PC-9 (cell line): ENCODE measurements around the gene TSPAN11.

ENCODE experiments used
- EZH2 ChIP-seq: fragments of 200-600 bp; sonication (generic); IDR thresholded peaks from 2 replicates; pipeline ENCODE4 v1.8.0; 2017; ENCODE audit warnings: antibody characterized with exemption, low read depth
- TF ChIP-seq, protein P1 (sequence below): fragments of 200-600 bp; sonication (generic); conservative IDR thresholded peaks from 2 replicates; pipeline ENCODE4 v1.6.1; 2017; ENCODE audit warnings: mixed run types, antibody characterized with exemption, mild to moderate bottlenecking, moderate library complexity

DNA sequence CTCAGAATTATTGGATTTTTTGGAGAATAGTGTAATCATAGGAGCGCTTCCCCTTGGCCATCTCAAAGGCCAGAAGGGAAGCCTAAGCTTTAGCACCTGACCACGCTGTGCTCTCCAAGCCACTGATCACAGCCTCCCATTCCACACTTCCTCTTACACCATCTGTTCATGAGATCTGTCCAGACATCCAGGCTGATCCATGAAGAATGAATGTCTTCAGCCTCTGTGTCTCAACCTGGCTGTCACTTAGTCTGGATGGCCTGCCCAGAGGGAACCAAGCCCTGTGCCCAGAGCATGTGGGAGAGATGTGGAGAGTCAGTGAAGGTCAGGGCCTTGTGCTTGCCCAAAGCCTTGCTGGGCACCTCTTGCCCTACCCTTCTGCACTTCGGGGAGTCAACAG is 40.5 kb downstream of the TSPAN11 start:
- TF ChIP-seq, protein P1, sequence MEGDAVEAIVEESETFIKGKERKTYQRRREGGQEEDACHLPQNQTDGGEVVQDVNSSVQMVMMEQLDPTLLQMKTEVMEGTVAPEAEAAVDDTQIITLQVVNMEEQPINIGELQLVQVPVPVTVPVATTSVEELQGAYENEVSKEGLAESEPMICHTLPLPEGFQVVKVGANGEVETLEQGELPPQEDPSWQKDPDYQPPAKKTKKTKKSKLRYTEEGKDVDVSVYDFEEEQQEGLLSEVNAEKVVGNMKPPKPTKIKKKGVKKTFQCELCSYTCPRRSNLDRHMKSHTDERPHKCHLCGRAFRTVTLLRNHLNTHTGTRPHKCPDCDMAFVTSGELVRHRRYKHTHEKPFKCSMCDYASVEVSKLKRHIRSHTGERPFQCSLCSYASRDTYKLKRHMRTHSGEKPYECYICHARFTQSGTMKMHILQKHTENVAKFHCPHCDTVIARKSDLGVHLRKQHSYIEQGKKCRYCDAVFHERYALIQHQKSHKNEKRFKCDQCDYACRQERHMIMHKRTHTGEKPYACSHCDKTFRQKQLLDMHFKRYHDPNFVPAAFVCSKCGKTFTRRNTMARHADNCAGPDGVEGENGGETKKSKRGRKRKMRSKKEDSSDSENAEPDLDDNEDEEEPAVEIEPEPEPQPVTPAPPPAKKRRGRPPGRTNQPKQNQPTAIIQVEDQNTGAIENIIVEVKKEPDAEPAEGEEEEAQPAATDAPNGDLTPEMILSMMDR, result no peak
- TF ChIP-seq EZH2, result no peak
